Activated naive CD8-positive, alpha-beta T cell treated with anti-CD3 and anti-CD28 coated beads, Interleukin-2, amount 10 ng/mL, durations not matched to agents 7 days and 5 days (primary cell): Measurements from ENCODE around the gene PIGP. TPM values are rescaled to one million over a fixed set of nuclear protein-coding genes. Genes with fewer than 3 reads are reported as not detected.

Experiments
- ATAC-seq: fragments of 150-1000 bp; cut with Tn5 transposase; one replicate; pipeline ENCODE4 v1.10.0; 2021; ENCODE audit warnings: low read depth, moderate library complexity
- POLR2A ChIA-PET: fragments of 350-600 bp; sonication (Branson Sonifier 250); formaldehyde crosslinking; loops from one replicate; lab custom pipeline; 2021; ENCODE audit warnings: antibody characterized with exemption; lab: Charles Lee
- DNase-seq: peaks from one replicate; pipeline ENCODE4 v3.0.0; 2021
- H3K27ac Mint-ChIP-seq: one replicate; pipeline ENCODE4 v1.8.0; 2022; ENCODE audit warnings: mild to moderate bottlenecking, mixed read lengths
- H3K27me3 Mint-ChIP-seq: one replicate; pipeline ENCODE4 v1.8.0; 2022; ENCODE audit warnings: mild to moderate bottlenecking, moderate library complexity, mixed read lengths
- H3K36me3 Mint-ChIP-seq: one replicate; pipeline ENCODE4 v1.8.0; 2021; ENCODE audit warnings: mild to moderate bottlenecking, mixed read lengths
- H3K4me1 Mint-ChIP-seq: one replicate; pipeline ENCODE4 v1.8.0; 2021; ENCODE audit warnings: mixed read lengths
- H3K4me3 Mint-ChIP-seq: one replicate; pipeline ENCODE4 v1.8.0; 2022; ENCODE audit warnings: mild to moderate bottlenecking, moderate library complexity, mixed read lengths
- H3K9me3 Mint-ChIP-seq: one replicate; pipeline ENCODE4 v1.8.0; 2021; ENCODE audit warnings: mixed read lengths
- total RNA-seq, 2 experiments: library from RNA; stranded (reverse); gene quantifications; one replicate each; pipeline ENCODE4 v1.2.3, GENCODE V29; 2021

The PIGP gene
- total RNA-seq, 2 experiments from 2014 or later, result 12.4 to 18.8 TPM

GRCh38 chr21:37026499-37026898 lies 46.4 kb downstream of the PIGP start:
- H3K4me3 Mint-ChIP-seq, result no peak overlapping the region
- peaks cover 2% of the 10 kb centered on the region for H3K9me3 Mint-ChIP-seq
- DNase-seq, result no peak
- no peak overlapping the region for H3K27ac Mint-ChIP-seq
- H3K36me3 Mint-ChIP-seq, result no peaks in the 10 kb centered on the region
- H3K4me1 Mint-ChIP-seq, result no peaks in the 10 kb centered on the region
- POLR2A ChIA-PET, result no interaction called here
- ATAC-seq, result no peak
- peaks cover 12% of the 10 kb centered on the region for H3K27me3 Mint-ChIP-seq

DNA sequence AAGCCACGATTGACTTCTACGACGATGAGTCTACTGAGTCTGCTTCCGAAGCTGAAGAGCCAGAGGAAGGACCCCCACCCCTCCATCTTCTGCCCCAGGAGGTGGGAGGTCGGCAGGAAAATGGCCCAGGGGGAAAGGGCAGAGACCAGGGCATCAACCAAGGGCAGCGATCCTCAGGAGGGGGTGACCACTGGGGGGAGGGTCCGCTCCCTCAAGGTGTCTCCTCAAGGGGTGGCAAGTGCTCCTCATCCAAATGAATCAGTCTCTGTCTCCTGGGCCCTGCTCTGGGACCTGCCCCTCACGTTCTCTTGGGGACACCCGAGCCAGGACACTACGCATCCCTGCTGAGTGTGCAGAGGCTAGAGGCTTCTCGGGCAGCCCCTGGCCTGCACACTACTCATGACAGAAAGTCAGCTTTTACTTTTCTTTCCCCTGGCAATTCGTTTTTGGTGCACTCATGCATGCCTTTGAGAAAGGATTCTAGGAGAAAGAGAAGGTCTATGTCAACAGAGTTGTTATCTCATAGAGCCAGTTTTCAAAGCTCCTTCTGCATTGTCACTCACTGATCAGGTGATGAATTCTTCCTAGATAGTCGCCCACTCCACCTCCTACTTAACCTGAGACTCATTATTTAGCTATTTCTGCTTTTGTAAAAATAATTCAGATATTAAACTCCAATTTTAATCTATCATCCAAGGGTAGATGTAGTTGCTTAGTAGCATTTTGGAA lies 54.8 kb downstream of the PIGP start:
- Mint-ChIP-seq H3K9me3 (no peaks in the 10 kb centered on the region), H3K27ac (no peak overlapping the region), H3K27me3 (peaks cover 11% of the 10 kb centered on the region), H3K4me3 (no peak overlapping the region), H3K4me1 (no peaks in the 10 kb centered on the region), H3K36me3 (no peaks in the 10 kb centered on the region)
- no peak for ATAC-seq
- POLR2A ChIA-PET, result no interaction called here
- DNase-seq, result no peak

Other genes starting within 250 kb of the PIGP start
- 10 to 100 TPM; 17.4 to 17.8 TPM for gene HLCS, start 106.4 kb downstream of the PIGP start, total RNA-seq
- gene RIPPLY3, start 66.4 kb downstream of the PIGP start, total RNA-seq, result not detected
- 10 to 100 TPM; 75.4 to 85.6 TPM for gene TTC3, start 183 bp upstream of the PIGP start, total RNA-seq
- 10 to 100 TPM; 94.0 to 97.3 TPM for gene VPS26C, start 194.3 kb upstream of the PIGP start, total RNA-seq